ENCODE measurements around the gene SERPINE1.
"Not testable (repeated sequence)": the region's sequence is repeated elsewhere in the genome, so short reads cannot be mapped to it uniquely, and the experiment has no call there.

Gene SERPINE1

GRCh38 chr7:101126651-101127459 lies at the start of gene SERPINE1:
Gene SERPINE1, plus strand, starts transcription at chr7:101127104. Its CDS starts 1,290 bp downstream, at chr7:101128394.
- DNase-seq (ENCODE audit: low read depth) = peak; percentile 98

- peak; percentile 21 for DNase-seq (ENCODE audit: low read depth)
Observed at GRCh38 chr7:101077303-101078086, 49.4 kb upstream of the SERPINE1 start.

GRCh38 chr7:101081432-101081831 lies 45.5 kb upstream of the SERPINE1 start:
- no peak for DNase-seq (ENCODE audit: low read depth)

- DNase-seq (ENCODE audit: low read depth) = no peak
Observed at GRCh38 chr7:101084865-101085161, 42.1 kb upstream of the SERPINE1 start.

GRCh38 chr7:101085162-101085964 lies 41.5 kb upstream of the SERPINE1 start, which contains the start of gene TRIM56:
Gene TRIM56, plus strand, starts transcription at chr7:101085481. Its CDS starts 1,832 bp downstream, at chr7:101087313.
- DNase-seq (ENCODE audit: low read depth) = no peak

GRCh38 chr7:101087334-101088068 lies 39.4 kb upstream of the SERPINE1 start:
- DNase-seq (ENCODE audit: low read depth) = no peak

GRCh38 chr7:101088069-101088425 lies 38.9 kb upstream of the SERPINE1 start:
- no peak for DNase-seq (ENCODE audit: low read depth)

- DNase-seq (ENCODE audit: low read depth) = no peak
Observed at GRCh38 chr7:101088858-101089529, 37.9 kb upstream of the SERPINE1 start.

- no peak for DNase-seq (ENCODE audit: low read depth)
Observed at GRCh38 chr7:101089876-101090275, 37.0 kb upstream of the SERPINE1 start.

GRCh38 chr7:101092266-101092905 lies 34.5 kb upstream of the SERPINE1 start:
- not testable (repeated sequence) for DNase-seq (ENCODE audit: low read depth)

GRCh38 chr7:101093906-101094305 lies 33.0 kb upstream of the SERPINE1 start:
- DNase-seq (ENCODE audit: low read depth) = peak; percentile 91

GRCh38 chr7:101094376-101094775 lies 32.5 kb upstream of the SERPINE1 start:
- no peak for DNase-seq (ENCODE audit: low read depth)

- DNase-seq (ENCODE audit: low read depth) = no peak
Observed at GRCh38 chr7:101094791-101095375, 32.0 kb upstream of the SERPINE1 start.

GRCh38 chr7:101096331-101096956 lies 30.5 kb upstream of the SERPINE1 start:
- no peak for DNase-seq (ENCODE audit: low read depth)

GRCh38 chr7:101096957-101097347 lies 30.0 kb upstream of the SERPINE1 start:
- no peak for DNase-seq (ENCODE audit: low read depth)

- no peak for DNase-seq (ENCODE audit: low read depth)
Observed at GRCh38 chr7:101097561-101097960, 29.3 kb upstream of the SERPINE1 start.

- DNase-seq (ENCODE audit: low read depth) = peak; percentile 96
Observed at GRCh38 chr7:101099969-101100781, 26.7 kb upstream of the SERPINE1 start.

GRCh38 chr7:101100858-101101847 lies 25.8 kb upstream of the SERPINE1 start:
- no peak for DNase-seq (ENCODE audit: low read depth)
